Stimulated activated CD4-positive, alpha-beta T cell treated with anti-CD3 and anti-CD28 coated beads, Interleukin-15, amount 100 ng/mL, for 24 hours (primary cell): Measurements from ENCODE around the gene CERK.
"Not testable (repeated sequence)": the region's sequence is repeated elsewhere in the genome, so short reads cannot be mapped to it uniquely, and the experiment has no call there.

Experiments
- DNase-seq: peaks from one replicate; pipeline ENCODE4 v3.0.0-alpha.2; 2020

The CERK gene

GRCh38 chr22:46748206-46748907, 10.3 kb upstream of the CERK start:
- DNase-seq, result no peak

- DNase-seq, result no peak
Measured at GRCh38 chr22:46747646-46748045, 9.6 kb upstream of the CERK start.

GRCh38 chr22:46746620-46747019, 8.6 kb upstream of the CERK start:
- DNase-seq, result no peak

- DNase-seq, result no peak
Measured at GRCh38 chr22:46746192-46746591, 8.1 kb upstream of the CERK start.

GRCh38 chr22:46744581-46744980, 6.5 kb upstream of the CERK start:
- DNase-seq, result no peak

GRCh38 chr22:46742576-46743221, 4.6 kb upstream of the CERK start:
- no peak for DNase-seq

GRCh38 chr22:46741974-46742519, 4.0 kb upstream of the CERK start:
- no peak for DNase-seq

GRCh38 chr22:46740910-46741780, 3.1 kb upstream of the CERK start:
- DNase-seq, result no peak

GRCh38 chr22:46739094-46739870, 1.2 kb upstream of the CERK start:
- peak; percentile 36 for DNase-seq

GRCh38 chr22:46738647-46739093, 618 bp upstream of the CERK start:
- DNase-seq, result no peak

- peak; percentile 68 for DNase-seq
Measured at GRCh38 chr22:46737105-46737975, 712 bp downstream of the CERK start.

GRCh38 chr22:46736705-46737104, 1.3 kb downstream of the CERK start:
- DNase-seq, result no peak

- no peak for DNase-seq
Measured at GRCh38 chr22:46735747-46736608, 2.1 kb downstream of the CERK start.

- DNase-seq, result peak; percentile 68
Measured at GRCh38 chr22:46734830-46735453, 3.1 kb downstream of the CERK start.

GRCh38 chr22:46734213-46734722, 3.8 kb downstream of the CERK start:
- DNase-seq, result not testable (repeated sequence)

GRCh38 chr22:46732513-46732912, 5.5 kb downstream of the CERK start:
- no peak for DNase-seq

GRCh38 chr22:46732041-46732379, 6.0 kb downstream of the CERK start:
- no peak for DNase-seq

- no peak for DNase-seq
Measured at GRCh38 chr22:46731246-46732040, 6.6 kb downstream of the CERK start.
